GDM1 (cell line): ENCODE results near the gene OR10T2.
"Not testable (repeated sequence)": the region's sequence is repeated elsewhere in the genome, so short reads cannot be mapped to it uniquely, and the experiment has no call there.

Experiments used
- DNase-seq: peaks from one replicate; lab custom pipeline; 2025; lab: John Stamatoyannopoulos, UW

Gene OR10T2, protein sequence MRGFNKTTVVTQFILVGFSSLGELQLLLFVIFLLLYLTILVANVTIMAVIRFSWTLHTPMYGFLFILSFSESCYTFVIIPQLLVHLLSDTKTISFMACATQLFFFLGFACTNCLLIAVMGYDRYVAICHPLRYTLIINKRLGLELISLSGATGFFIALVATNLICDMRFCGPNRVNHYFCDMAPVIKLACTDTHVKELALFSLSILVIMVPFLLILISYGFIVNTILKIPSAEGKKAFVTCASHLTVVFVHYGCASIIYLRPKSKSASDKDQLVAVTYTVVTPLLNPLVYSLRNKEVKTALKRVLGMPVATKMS

DNA sequence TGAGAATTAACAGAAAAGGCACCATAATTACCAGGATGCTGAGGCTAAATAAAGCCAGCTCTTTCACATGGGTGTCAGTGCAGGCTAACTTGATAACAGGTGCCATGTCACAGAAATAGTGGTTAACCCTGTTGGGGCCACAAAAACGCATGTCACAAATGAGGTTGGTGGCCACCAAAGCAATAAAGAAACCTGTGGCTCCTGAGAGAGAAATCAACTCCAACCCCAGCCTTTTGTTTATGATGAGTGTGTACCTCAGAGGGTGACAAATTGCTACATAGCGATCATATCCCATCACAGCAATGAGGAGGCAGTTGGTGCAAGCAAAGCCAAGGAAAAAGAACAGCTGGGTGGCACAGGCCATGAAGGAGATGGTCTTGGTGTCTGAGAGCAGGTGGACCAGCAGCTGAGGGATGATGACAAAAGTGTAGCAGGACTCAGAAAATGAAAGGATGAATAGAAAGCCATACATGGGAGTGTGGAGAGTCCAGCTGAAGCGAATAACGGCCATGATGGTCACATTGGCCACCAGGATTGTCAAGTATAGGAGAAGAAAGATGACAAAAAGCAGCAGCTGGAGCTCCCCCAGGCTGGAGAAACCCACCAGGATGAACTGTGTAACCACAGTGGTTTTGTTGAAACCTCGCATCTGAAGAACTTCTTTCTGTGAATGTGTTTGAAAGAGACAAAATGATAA, at the start of gene OR10T2:
Gene OR10T2 (minus strand): TSS at position 649 of the 697 bp plus-strand sequence. CDS start 0 bp downstream, at position 649.
- DNase-seq: no peak

DNA sequence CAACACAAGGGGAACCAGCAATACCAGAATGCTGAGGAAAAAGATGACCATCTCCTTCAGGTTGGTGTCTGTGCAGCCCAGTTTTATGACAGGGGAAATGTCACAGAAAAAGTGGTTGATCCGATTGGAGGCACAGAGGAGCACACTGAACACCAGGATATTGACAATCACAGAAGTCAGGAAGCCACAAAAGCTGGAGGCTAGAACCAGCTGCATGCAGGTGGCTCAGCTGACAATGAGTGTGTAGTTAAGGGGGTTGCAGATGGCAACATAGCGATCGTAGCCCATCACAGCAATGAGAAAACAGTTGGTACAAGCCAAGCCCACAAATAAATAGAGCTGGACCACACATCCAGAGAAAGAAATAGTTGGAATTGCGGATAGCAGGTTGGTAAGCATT, 46.1 kb upstream of the OR10T2 start:
- no peak for DNase-seq

GRCh38 chr1:158434741-158435140, 35.5 kb upstream of the OR10T2 start:
- no peak for DNase-seq

DNA sequence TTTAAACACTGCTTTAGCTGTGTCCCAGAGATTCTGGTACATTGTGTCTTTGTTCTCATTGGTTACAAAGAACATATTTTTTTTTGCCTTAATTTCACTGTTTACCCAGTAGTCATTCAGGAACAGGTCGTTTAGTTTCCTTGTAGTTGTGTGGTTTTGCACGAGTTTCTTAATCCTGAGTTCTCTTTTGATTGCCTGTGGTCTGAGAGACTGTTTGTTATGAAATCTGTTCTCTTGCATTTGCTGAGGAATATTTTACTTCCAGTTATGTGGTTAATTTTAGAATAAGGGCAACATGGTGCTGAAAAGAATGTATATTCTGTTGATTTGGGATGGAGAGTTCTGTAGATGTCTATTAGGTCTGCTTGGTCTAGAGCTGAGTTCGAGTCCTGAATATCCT, 30.9 kb upstream of the OR10T2 start:
- not testable (repeated sequence) for DNase-seq

DNA sequence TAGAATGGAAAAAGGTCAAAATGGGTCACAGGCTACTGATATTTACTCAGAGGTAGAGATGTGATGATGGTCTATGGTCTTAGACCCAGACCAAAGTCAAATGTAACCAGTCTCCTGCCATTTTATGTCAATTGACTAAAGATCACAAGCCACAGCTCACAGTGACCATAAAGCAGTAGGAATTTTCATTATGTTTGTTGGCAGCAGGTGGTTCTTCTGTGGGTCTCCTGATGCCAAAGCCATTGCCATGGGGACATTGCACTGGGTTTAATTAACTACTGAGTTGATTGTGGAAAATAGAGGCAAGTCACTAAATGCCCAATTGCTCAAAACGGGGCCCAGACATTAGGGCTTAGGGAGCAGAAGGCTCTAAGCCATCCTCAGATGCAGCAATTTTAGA, 26.9 kb upstream of the OR10T2 start, which contains the start of gene OR10K2:
Gene OR10K2 (minus strand): TSS at position 101 of the 400 bp plus-strand sequence. CDS start 5,371 bp downstream, outside the sequence.
- no peak for DNase-seq

- DNase-seq: no peak
These were observed 25.8 kb upstream of the OR10T2 start for GRCh38 chr1:158425027-158425426.

GRCh38 chr1:158422212-158422611, 22.9 kb upstream of the OR10T2 start:
- DNase-seq: no peak

- no peak for DNase-seq
These were observed 18.3 kb upstream of the OR10T2 start for GRCh38 chr1:158417586-158417985.

GRCh38 chr1:158414651-158415345, 15.5 kb upstream of the OR10T2 start:
- DNase-seq: no peak

GRCh38 chr1:158407092-158407491, 7.8 kb upstream of the OR10T2 start:
- no peak for DNase-seq

DNA sequence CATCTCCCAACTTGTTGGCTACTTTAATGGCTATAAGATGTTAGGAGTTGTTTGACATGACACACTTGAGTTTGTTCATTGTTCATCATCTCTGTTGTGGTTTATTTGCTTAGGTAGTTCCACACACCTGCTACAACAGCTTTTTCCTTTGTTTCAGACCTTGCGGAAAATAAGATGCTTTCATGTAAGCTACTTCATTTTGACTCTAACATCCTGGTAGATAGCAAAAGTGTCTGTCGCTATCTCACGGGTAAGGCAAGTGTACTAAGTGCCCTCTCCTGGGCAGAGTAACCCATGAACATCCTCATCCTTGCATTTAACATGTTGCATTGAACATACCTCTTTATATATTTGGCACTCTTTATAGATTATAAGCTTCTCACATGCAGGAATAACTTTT, 1.6 kb upstream of the OR10T2 start:
- no peak for DNase-seq

DNA sequence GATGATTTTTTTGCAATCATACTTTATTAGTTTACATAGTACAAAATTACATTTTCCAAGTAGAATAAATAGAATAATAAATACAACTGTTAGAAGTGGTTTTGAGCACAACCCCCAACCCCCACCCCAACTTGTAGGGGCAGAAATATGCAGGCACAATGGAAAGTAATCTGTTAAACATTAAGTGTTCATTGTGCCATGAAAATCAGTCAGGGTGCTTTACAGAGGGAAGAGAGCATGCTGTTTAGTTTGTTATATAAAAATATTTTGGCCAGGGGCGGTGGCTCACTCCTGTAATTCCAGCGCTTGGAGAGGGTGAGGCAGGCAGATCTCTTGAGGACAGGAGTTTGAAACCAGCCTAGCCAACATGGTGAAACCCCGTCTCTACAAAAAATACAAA, 2.6 kb downstream of the OR10T2 start:
- DNase-seq: no peak

DNA sequence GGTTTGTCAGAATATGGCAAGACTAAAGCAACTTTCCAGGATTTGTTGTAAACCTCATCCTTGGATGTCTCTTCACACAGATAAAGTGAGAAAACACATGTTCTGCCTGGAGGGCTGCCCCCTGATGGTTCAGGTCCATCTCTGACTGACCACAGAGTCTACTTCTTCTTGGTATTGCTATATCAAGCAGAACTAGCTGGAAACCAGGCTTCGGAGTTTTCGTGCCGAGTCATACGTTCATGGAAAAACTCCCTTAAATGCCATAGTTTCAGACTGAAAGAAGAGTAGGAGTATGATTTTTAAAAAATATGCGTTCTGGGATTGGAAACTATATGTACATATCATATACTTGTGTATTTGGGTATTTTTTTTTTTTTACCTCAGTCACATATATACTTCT, 5.8 kb downstream of the OR10T2 start:
- no peak for DNase-seq

- no peak for DNase-seq
These were observed 8.2 kb downstream of the OR10T2 start for GRCh38 chr1:158391099-158391498.

DNA sequence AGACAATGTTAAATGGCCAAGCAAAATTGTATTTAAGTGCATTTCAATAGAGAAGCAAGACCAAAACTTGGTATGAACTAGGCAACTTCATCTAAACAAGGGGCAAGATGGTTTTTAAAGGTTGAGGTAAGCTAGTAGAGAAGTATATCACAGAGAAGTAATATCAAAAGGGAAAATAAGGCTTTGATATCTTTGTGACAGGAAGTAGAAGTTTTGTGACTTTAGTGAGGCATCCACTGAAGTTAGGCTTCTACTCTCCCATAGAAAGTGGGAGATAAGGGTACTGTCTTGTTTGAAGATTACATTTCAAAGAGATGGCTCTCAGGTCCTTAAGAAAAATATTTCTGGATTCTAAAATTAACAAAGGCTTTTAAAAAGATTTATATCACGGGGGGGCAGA, 8.9 kb downstream of the OR10T2 start:
- DNase-seq: no peak

- DNase-seq: no peak
These were observed 24.4 kb downstream of the OR10T2 start for GRCh38 chr1:158374860-158375259.

DNA sequence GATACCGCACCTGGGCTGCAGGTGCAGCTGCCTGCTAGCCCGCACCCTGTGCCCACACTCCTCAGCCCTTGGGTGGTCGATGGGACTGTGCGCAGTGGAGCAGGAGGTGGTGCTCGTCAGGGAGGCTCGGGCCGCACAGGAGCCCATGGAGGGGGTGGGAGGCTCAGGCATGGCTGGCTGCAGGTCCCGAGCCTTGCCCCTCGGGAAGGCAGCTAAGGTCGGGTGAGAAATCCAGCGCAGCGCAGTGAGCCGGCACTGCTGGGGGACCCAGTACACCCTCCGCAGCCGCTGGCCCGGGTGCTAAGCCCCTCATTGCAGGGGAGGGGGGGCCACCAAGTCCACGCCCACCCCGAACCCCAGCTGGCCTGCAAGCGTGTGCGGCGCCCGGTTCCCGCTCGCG, 25.2 kb downstream of the OR10T2 start:
- DNase-seq: not testable (repeated sequence)

GRCh38 chr1:158371188-158371953, 27.9 kb downstream of the OR10T2 start:
- no peak for DNase-seq

DNA sequence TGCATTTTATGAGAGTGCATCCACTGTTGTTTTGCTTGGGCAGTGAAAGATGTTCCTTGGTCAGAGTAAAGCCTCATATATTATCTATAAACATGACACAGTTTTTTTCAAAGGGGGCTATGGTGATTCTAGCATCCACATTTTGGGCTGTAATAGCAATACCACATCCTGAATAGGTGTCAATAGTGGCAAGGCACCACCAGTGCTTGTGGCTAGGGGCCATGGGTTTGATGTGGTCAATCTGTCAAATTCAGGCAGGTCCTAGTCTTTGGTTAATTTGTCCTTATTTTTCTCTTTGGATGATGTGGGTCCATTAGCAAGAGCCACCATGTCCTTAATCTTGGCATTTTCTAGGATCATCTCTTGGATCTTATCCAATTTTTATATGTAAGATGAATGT, 32.5 kb downstream of the OR10T2 start:
- no peak for DNase-seq

GRCh38 chr1:158362941-158363340, 36.3 kb downstream of the OR10T2 start:
- DNase-seq: no peak

GRCh38 chr1:158362482-158362881, 36.8 kb downstream of the OR10T2 start:
- no peak for DNase-seq

- DNase-seq: no peak
These were observed 41.8 kb downstream of the OR10T2 start for GRCh38 chr1:158357441-158357840.
